Endometrial microvascular endothelial cells (primary cell): ENCODE data around the gene ADAD2. TPM values are rescaled to one million over a fixed set of nuclear protein-coding genes. Genes with fewer than 3 reads are reported as not detected.

ENCODE experiments used
- in situ Hi-C: cut with HindIII; loops from 2 replicates; pipeline ENCODE4 v1.10.0; 2017; ENCODE audit warnings: low sequenced_read_pairs, low pct_unique_long_range_greater_than_20kb; ENCODE audit errors: inconsistent ontology term
- total RNA-seq: library from RNA; depleted of rRNA; stranded (reverse); fragments of >200 nt; gene quantifications from one replicate; pipeline ENCODE4 v1.2.3, GENCODE V29; 2015; ENCODE audit errors: inconsistent ontology term

The ADAD2 gene
- total RNA-seq, 1 donor from 2014 or later: not detected

DNA sequence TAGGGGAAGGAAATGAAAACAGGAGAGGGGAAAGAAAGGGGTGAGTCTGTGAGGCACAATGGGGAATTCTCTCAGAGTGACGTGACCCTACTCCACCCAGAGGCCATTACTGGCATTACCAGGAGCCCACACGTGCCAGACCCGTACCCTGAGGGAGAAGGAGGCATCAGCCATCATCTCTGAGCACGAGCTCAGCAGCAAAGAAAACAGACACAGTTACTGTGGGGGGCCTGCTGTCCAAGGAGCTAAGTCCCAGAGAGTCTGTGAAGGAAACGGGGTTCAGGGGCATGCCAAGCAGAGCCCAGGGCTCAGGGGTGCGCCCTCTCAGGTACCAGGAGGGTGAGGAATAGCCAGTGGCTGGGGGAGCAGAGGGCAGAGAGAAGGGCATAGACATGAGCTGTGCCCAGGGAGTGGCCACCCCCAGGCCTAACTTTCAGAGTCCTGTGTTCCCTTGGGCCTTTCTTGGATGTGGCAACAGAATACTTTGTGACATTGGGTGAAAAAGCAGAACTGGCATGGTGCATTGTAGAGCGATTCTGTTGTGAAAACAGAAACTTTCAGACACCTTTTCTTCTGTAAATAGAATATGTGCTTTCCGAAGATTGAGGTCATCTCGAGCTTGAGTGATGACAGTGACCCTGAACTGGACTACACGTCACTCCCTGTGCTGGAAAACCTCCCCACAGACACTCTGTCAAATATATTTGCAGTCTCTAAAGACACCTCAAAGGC is 15.4 kb upstream of the ADAD2 start:
- in situ Hi-C loops: no loop called here

DNA sequence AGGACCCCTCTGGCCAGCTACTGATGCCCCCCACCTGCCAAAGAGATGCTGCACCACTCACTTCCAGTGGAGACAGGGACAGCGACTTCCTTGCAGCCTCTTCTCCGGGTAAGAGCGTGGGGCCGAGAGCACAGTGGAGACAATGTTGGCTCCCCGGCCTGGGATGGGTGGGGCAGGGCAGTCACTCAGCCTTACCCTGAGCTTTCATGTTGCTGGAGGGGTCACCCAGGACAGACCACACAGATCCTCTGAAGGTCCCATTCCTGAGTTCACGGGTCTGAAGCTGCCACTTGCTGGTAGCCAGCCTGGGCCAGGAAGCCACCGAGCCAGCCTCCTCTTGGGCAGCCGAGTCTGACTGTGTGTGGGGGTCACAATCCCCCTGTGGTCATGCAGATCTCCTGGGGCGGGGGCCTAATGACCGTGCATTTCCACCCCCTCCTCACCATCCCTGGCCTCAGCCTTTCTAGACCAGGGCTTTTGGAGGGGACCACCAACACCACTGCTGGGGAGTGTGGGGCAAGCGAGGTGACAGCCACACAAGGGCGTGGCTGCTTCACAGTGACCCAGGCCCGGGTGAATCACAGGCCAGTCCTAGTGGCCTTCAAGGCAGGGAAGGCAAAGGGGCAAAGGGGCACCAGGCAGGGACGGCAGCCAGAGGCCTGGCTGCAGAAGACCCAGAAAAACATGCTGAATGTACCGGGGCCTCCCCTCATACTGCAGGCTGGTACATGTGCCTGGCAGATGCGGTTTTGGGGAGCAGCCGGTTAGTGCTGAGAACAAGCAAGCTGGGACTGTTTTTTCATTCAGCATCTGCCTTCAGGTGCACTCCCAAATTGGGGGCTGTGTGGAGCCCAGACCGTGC is 14.5 kb upstream of the ADAD2 start:
- in situ Hi-C loops: no loop called here

DNA sequence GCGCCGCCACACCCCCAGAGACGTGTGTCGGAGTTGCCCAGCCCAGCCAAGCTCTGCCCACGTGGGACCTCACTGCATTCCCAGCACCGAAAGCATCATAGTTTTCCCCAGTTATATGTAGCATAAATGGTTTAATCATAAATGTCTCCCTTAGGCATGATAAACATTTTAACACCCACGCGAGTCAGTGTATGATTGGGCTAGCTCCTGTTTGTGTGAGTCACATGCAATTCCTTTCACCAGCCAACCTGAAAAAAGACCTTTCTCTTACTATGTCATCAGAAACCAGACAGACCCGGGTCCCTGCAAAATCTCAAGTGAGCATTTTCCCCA is 13.2 kb upstream of the ADAD2 start:
- in situ Hi-C loops: no loop called here

DNA sequence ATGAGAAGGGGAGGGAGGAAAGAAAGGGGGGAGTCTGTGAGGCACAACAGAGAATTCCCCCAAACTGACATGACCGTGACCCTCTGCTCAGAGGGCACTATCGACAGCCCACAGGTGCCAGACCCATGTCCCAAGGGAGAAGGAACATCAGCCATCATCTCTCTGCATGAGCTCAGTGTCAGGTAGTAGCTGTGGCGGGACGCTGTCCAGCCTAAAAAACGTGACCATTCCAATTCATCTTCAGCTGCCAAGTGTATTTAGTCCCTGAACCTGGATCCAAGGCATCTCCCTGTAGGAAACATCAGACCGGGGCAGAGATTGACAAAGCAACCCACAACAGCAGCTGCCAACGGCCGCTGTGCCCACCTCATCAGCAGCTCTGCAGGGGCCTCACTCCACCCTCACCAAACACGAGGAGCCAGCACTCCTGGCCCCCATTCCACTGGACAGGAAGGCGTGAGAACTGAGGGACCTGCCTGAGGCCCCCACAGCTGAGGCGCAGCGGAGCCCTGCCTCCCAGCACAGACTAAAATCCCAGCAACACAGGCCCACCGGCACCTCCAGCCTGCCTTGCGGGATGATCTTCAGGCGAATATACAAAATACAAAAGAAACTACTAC is 12.7 kb upstream of the ADAD2 start:
- in situ Hi-C loops: no loop called here

DNA sequence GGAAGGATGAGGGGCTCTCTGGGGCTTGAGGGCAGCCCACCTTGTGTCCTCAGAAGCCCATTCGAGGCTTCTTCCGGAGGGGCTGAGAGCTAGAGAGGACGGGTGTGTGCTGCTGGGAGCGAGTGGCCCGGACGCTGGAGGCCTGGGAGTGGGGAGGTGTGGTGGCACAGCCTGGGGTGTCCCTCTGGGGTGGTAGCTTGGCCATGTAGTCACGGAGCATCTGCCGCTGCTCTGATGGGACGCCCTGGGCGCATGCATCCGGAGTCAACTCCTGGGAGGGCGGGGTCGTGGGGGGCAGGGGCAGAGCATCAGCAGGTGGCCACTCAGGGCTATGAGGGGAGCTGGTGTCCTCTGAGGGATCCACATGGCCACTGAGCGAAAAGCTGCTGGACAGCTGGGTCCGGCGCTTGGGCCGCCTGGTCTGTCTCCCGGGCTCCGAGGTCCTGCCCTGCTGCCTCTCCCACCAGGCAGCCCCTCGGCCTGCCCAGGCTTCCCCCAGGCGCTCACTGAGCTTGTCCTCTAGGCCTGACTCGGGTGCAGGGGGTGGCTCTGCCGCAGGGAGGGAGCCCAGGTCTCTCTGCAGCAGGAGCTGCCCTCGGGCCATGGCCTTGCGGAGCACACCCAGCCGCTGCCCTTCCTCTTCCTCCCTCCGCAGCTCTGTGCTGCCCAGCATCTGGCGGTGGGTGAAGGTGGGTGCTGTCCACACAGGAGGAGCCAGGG is 11.9 kb upstream of the ADAD2 start:
- in situ Hi-C loops: no loop called here

DNA sequence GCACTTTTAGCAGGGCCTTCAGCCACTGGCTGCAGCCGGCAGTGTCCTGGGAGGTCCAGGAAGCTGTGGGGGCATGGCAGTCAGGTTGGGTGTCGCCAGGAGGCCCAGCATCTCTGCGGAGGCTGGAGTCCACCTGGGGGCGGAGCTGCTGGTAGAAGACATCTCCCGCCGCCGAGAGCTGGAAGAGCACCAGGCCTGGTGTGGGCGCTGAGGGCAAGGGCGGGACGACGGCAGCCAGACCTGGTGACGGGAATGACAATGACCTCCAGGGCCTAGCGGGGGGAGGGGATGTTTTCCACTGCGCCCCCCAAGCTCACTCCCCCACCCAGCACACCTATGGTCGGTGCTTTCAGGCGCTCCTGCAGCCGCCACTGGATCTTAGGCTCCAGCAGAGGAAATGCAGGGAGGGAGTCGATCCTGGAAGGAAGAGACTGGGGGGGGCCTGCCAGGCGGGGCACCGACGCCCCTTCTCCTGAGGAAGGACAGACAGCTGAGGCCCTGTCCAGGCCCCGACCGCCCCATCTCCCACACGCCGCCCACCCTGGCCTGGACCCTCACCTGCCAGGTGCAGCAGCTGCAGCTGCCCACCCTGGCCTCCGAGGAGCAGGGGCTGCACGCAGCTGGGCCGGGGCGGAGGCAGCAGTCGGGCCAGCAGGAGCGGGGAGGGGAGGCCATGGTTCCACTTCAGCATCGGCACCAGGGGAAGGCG is 11.2 kb upstream of the ADAD2 start:
- in situ Hi-C loops: no loop called here

DNA sequence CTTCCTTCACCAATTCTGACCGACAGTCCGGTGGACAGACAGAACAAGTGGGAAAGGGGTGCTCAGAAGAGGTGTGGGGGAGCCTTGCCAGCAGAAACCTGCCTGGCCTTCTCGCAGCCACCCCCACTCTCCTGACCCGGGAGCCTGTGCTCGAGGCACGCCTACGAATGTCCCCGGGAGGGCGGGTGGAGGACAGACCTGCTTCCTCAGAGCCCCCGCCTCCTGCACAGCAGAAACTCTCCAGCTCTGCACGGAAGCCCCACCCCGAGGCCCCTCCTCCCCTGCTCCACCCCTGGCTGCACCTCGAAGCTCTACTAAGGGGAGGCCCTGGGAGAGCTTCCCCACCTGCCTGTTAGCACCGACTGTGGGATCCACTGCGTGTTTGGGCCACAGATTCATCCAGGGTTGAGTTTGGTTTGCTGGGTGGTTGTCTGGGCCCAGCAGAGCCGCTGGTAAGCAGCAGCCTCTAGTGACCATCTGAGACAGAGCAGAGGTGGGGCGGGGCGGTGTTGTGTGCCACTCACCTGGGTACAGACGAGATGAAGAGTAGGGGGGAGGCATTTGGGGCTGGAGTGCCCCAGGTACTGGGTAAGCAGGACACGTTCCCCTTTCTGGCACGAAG is 10.3 kb upstream of the ADAD2 start:
- in situ Hi-C loops: no loop called here

DNA sequence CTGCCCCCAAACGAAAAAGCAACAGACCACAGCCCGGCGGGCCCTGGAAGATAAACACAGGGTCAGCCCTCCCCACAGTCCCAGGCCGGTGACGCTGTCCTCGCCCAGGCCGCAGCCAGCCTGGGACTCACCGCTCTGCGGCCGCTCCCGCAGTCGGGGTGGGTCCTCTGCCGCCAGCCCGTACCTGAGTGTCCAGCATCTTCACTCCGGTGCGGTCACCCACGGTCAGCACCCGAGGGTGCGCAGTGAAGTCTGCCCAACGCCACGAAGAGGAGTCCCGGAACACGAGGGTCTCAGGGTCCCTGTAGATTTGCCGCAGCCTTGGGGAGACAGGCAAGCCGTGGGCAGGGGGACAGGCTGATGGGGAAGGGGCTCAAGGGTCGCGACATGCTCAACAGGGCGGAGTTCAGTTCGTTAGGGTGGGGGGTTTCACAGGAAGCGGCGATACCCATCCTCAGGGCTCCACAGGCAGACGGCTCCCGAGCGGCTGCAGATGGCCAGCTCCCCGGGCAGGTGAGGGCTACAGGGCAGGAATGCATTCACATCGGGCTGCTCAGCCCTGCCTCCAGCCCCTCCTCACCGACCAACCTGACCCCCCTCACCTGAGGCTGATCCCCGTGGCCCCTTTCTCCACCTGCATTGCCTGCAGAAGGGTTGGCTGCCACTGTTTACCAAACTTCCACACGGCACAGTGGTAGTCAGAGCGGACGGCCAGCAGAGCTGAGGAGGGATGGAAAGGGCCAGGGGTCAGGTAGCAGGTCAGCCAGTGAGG is 9.6 kb upstream of the ADAD2 start:
- in situ Hi-C loops: no loop called here

GRCh38 chr16:84182104-84182503 is 8.9 kb upstream of the ADAD2 start:
- in situ Hi-C loops: no loop called here

GRCh38 chr16:84182680-84183571 is 8.0 kb upstream of the ADAD2 start:
- in situ Hi-C loops: no loop called here

- in situ Hi-C loops: no loop called here
These were observed 7.4 kb upstream of the ADAD2 start for GRCh38 chr16:84183572-84183875.

- in situ Hi-C loops: no loop called here
These were observed 6.9 kb upstream of the ADAD2 start for GRCh38 chr16:84183911-84184591.

DNA sequence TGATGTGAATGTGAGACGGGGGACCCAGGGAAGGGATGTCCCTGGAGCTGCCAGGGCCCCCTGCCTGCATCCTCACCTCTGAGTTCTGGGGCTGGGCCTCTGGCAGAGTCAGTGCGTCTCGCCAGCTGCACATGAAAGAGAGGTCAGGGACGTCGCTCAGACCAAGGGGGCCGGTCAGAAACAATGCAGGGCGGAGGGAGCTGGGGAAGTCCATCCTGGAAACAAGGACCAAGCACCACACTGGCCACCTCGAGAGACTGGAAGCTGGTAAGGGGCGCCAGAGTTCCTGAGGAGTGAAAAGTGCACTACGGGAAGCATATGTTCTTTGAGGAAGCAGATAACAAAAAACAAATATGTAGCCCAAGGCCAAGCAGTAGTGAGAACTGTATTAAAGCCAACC is 6.2 kb upstream of the ADAD2 start:
- in situ Hi-C loops: no loop called here

GRCh38 chr16:84186685-84187437 is 4.1 kb upstream of the ADAD2 start, which contains the start of gene TAF1C:
Gene TAF1C, minus strand, starts transcription at chr16:84187057. Its CDS starts 2,069 bp downstream, at chr16:84184988.
- in situ Hi-C loops: no loop called here

DNA sequence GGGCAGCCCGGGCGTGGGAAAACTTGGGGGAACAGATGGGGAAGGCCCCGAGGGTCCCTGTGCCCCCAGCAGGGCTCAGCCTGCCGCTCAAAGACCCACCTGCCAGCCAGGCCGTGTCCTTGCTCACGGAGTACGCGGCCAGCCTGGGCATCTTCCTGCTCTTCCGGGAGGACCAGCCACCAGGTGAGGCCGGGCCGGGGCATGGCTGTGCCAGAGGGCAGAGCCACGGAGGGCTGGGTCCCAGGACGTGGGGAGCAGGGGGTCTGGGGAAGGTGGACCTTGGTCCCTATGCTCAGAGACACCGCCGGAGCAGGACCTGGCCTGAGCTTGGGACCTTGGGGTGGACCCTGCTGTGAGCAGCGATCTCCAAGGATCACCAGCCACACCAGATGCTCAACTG is 509 bp downstream of the ADAD2 start:
- in situ Hi-C loops: no loop called here

GRCh38 chr16:84193480-84193879 is 2.5 kb downstream of the ADAD2 start:
- in situ Hi-C loops: no loop called here
